Transverse colon (tissue), 4 donors: ENCODE measurements around the gene BLVRA. TPM values are rescaled to one million over a fixed set of nuclear protein-coding genes. Genes with fewer than 3 reads are reported as not detected.

Source experiments
- DNase-seq: peaks from one replicate; pipeline ENCODE4 v3.0.0-alpha.2; 2019
- H3K27ac ChIP-seq, 4 donors: fragments of 200-600 bp; sonication (generic); 2 replicates each; pipeline ENCODE4 v1.5.1; 2016 to 2018; ENCODE audit warnings: inconsistent platforms in 4 of 4
- H3K27me3 ChIP-seq: fragments of 200-600 bp; sonication (generic); 2 replicates; pipeline ENCODE4 v1.5.1; 2017; ENCODE audit warnings: inconsistent platforms
- H3K36me3 ChIP-seq, 4 donors: fragments of 200-600 bp; sonication (generic); 2 replicates each; pipeline ENCODE4 v1.5.1; 2017 to 2019; ENCODE audit warnings: inconsistent platforms in 4 of 4
- H3K4me1 ChIP-seq, 4 donors: fragments of 200-600 bp; sonication (generic); 2 replicates each; pipeline ENCODE4 v1.5.1; 2017 to 2020; ENCODE audit warnings: inconsistent platforms in 4 of 4
- H3K4me3 ChIP-seq, 4 donors: fragments of 200-600 bp; sonication (generic); 1 replicate in 1 of 4; 2 replicates in 3 of 4; pipeline versions ENCODE4 v1.5.1 to v1.6.1; 2017 to 2019; ENCODE audit warnings: inconsistent platforms in 4 of 4
- H3K9me3 ChIP-seq, 2 donors: fragments of 200-600 bp; sonication (generic); 2 replicates each; pipeline ENCODE4 v1.5.1; 2017 to 2019; ENCODE audit warnings: inconsistent platforms in 2 of 2
- CTCF ChIP-seq, 5 experiments: fragments of 200-600 bp in 3 of 5; fragments of 450-650 bp in 2 of 5; sonication (generic) in 3 of 5; IDR thresholded peaks; 1 replicate in 2 of 5; 2 replicates in 3 of 5; pipeline ENCODE4 v1.5.1; 2016 to 2017; ENCODE audit warnings: antibody characterized with exemption in 5 of 5, inconsistent platforms in 3 of 5, mild to moderate bottlenecking in 2 of 5, moderate library complexity in 1 of 5
- EP300 ChIP-seq: sonication (generic); formaldehyde crosslinking; IDR thresholded peaks from one replicate; pipeline ENCODE4 v1.6.1; 2017; ENCODE audit warnings: antibody characterized with exemption, low read depth
- POLR2A ChIP-seq: fragments of 450-650 bp; IDR thresholded peaks from one replicate; pipeline ENCODE4 v1.6.1; 2016; ENCODE audit warnings: antibody characterized with exemption, mild to moderate bottlenecking, moderate library complexity
- POLR2AphosphoS5 ChIP-seq, 3 donors: sonication (generic); formaldehyde crosslinking; IDR thresholded peaks; one replicate each; pipeline ENCODE4 v1.6.1; 2016; ENCODE audit warnings: antibody characterized with exemption in 3 of 3
- WGBS, 2 donors: methylation state at CpG; one replicate each; pipeline ENCODE4 v1.1.5; 2018; ENCODE audit warnings: low coverage in 1 of 2; 5-methylcytosine and 5-hydroxymethylcytosine counted together
- in situ Hi-C, 4 donors: fragments of 200-750 bp; cut with MboI; loops; one replicate each; pipeline versions ENCODE4 v1.15.0 to v1.15.1; 2017; ENCODE audit warnings: low sequenced_read_pairs in 3 of 4, low pct_ligation_motif_present in 1 of 4, low pct_unique_long_range_greater_than_20kb in 1 of 4
- intact Hi-C: fragments of 100-400 bp; cut with DNase I; formaldehyde crosslinking; loops from one replicate; pipeline ENCODE4 v1.15.1; 2023; ENCODE audit warnings: low total_unique reads
- total RNA-seq, 4 donors: library from RNA; depleted of rRNA; stranded (reverse); fragments of >200 nt; gene quantifications; one replicate each; pipeline ENCODE4 v1.1.0, GENCODE V29; 2016

The BLVRA gene
- total RNA-seq, 4 donors from 2014 or later = 1.5 to 119 (median 15.9) TPM

- Histone ChIP-seq H3K36me3 (no peaks in the 10 kb centered on the region), H3K27me3 (no peaks in the 10 kb centered on the region), H3K4me1 (peaks cover 4 to 33% (median 16%) of the 10 kb centered on the region in 4 donors), H3K9me3 (no peaks in the 10 kb centered on the region), H3K4me3 (no peak overlapping the region), H3K27ac (no peak overlapping the region)
- TF ChIP-seq CTCF (IDR thresholded peaks at IDR 0.05) (no peak), POLR2A (no peak), EP300 (no peak), POLR2AphosphoS5 (IDR thresholded peaks at IDR 0.05) (no peak)
- in situ Hi-C loops (no loop called here), intact Hi-C loops (loop anchor here (10.0 kb wide), 1 partner anchor 53 kb away; no protein-coding TSS in a partner anchor)
- no peak for DNase-seq
- 62 to 69% methylated on average over 4 to 5 of the region's 5 CpGs for WGBS, 2 donors
Observed at GRCh38 chr7:43761938-43762692, 3.6 kb downstream of the BLVRA start.

GRCh38 chr7:43763183-43763582 lies 4.7 kb downstream of the BLVRA start:
- in situ Hi-C loops = no loop called here
- Histone ChIP-seq H3K4me1 (peaks cover 4 to 29% (median 14%) of the 10 kb centered on the region in 4 donors), H3K27me3 (no peaks in the 10 kb centered on the region), H3K4me3 (no peak overlapping the region), H3K36me3 (no peaks in the 10 kb centered on the region), H3K9me3 (no peaks in the 10 kb centered on the region), H3K27ac (peak overlapping the region in 1 of 4 donors; percentile 40)
- DNase-seq = no peak
- TF ChIP-seq POLR2AphosphoS5 (IDR thresholded peaks at IDR 0.05) = no peak
- no peak for TF ChIP-seq POLR2A
- TF ChIP-seq EP300 = no peak
- no peak for TF ChIP-seq CTCF (IDR thresholded peaks at IDR 0.05)
- WGBS, 2 donors = 93% methylated on average over 3 of the region's 3 CpGs; no CpG with 5 or more reads in 1 of the 2 donors
- intact Hi-C loops = loop anchor here (10.0 kb wide), 1 partner anchor 52 kb away; no protein-coding TSS in a partner anchor

GRCh38 chr7:43764039-43764761 lies 5.7 kb downstream of the BLVRA start:
- intact Hi-C loops = loop anchor here (10.0 kb wide), 1 partner anchor 51 kb away; no protein-coding TSS in a partner anchor
- in situ Hi-C loops = no loop called here
- peak; percentile 52 for DNase-seq
- Histone ChIP-seq H3K4me1 (peaks cover 4 to 27% (median 12%) of the 10 kb centered on the region in 4 donors), H3K36me3 (no peaks in the 10 kb centered on the region), H3K4me3 (peak overlapping the region in 1 of 4 donors; percentile 6), H3K27me3 (no peaks in the 10 kb centered on the region), H3K27ac (peak overlapping the region; percentile 40 to 62 (median 44)), H3K9me3 (no peaks in the 10 kb centered on the region)
- TF ChIP-seq POLR2A = no peak
- TF ChIP-seq POLR2AphosphoS5 (IDR thresholded peaks at IDR 0.05) = no peak
- no peak for TF ChIP-seq EP300
- TF ChIP-seq CTCF (IDR thresholded peaks at IDR 0.05) = no peak
- 39 to 43% methylated on average over 7 to 9 of the region's 9 CpGs for WGBS, 2 donors

- peaks cover 4 to 20% (median 12%) of the 10 kb centered on the region in 4 donors for H3K4me1 ChIP-seq
- no peaks in the 10 kb centered on the region for H3K27me3 ChIP-seq
- DNase-seq = no peak
- WGBS, 2 donors = 67 to 71% methylated on average over 1 to 10 of the region's 10 CpGs
- H3K36me3 ChIP-seq = no peaks in the 10 kb centered on the region
- peak overlapping the region in 1 of 4 donors; percentile 6 for H3K4me3 ChIP-seq
- in situ Hi-C loops = no loop called here
- intact Hi-C loops = loop anchor here (10.0 kb wide), 1 partner anchor 50 kb away; no protein-coding TSS in a partner anchor
- peak overlapping the region; percentile 32 to 62 (median 44) for H3K27ac ChIP-seq
- TF ChIP-seq POLR2A (no peak), CTCF (IDR thresholded peaks at IDR 0.05) (no peak), POLR2AphosphoS5 (IDR thresholded peaks at IDR 0.05) (no peak), EP300 (no peak)
- H3K9me3 ChIP-seq = no peaks in the 10 kb centered on the region
Observed at GRCh38 chr7:43764807-43765491, 6.5 kb downstream of the BLVRA start.
